GM23248 (cell line): ENCODE results near the gene EBLN2.

Experiments
- EZH2 ChIP-seq: fragments of 200-600 bp; sonication (generic); IDR thresholded peaks from 2 replicates; pipeline ENCODE4 v1.6.1; 2018; ENCODE audit warnings: antibody characterized with exemption, mild to moderate bottlenecking; ENCODE audit not compliant: insufficient read depth, poor library complexity, severe bottlenecking
- EZH2phosphoT487 ChIP-seq: fragments of 200-600 bp; sonication (generic); IDR thresholded peaks from 2 replicates; pipeline ENCODE4 v1.6.1; 2018; ENCODE audit warnings: antibody characterized with exemption, moderate library complexity, mild to moderate bottlenecking, low read depth; ENCODE audit not compliant: insufficient read depth

DNA sequence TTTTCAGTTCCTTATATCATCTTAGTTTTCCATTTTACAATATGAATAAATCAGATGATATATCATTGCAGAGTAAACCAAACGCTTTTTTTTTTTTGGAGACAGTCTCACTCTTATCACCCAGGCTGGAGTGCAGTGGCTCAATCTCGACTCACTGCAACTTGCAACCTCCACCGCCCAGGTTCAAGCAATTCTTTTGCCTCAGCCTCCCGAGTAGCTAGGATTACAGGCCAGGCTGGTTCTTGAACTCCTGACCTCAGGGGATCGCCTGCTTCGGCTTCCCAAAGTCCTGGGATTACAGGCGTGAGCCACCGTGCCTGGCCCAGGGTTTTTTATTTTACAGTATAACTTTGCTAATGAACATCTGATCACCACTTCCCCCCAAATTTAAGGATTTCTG is 5.9 kb upstream of the EBLN2 start:
- TF ChIP-seq EZH2: no peak
- no peak for TF ChIP-seq EZH2phosphoT487
